HepG2 (cell line): Measurements from ENCODE around the gene PLA2G4B. TPM values are rescaled to one million over a fixed set of nuclear protein-coding genes. Genes with fewer than 3 reads are reported as not detected.
A peak's percentile ranks its signal among the peaks of the same experiment; 100 is the strongest.

ENCODE experiments used
- AGO1 ChIP-seq: fragments of 200-400 bp; formaldehyde crosslinking; IDR thresholded peaks from 2 replicates; pipeline ENCODE4 v1.6.1; 2017; ENCODE audit warnings: mild to moderate bottlenecking, low read depth, low read length, moderate library complexity; ENCODE audit not compliant: poor library complexity, severe bottlenecking
- AKAP8 ChIP-seq: sonication (generic); formaldehyde crosslinking; IDR thresholded peaks from 2 replicates; pipeline ENCODE4 v1.5.1; 2020; ENCODE audit warnings: mild to moderate bottlenecking, missing genetic modification reagents
- GATAD1 ChIP-seq: IDR thresholded peaks from 2 replicates; pipeline ENCODE4 v1.6.1; 2016; ENCODE audit warnings: missing genetic modification reagents, missing compliant biosample characterization
- IKZF5 ChIP-seq: IDR thresholded peaks from 2 replicates; pipeline ENCODE4 v1.6.1; 2018; ENCODE audit warnings: missing genetic modification reagents, mild to moderate bottlenecking, missing compliant biosample characterization
- KDM5B ChIP-seq: sonication (generic); formaldehyde crosslinking; IDR thresholded peaks from 2 replicates; pipeline ENCODE4 v1.4.0; 2020; ENCODE audit warnings: missing genetic modification reagents, mild to moderate bottlenecking, borderline replicate concordance
- KLF13 ChIP-seq: sonication (generic); formaldehyde crosslinking; IDR thresholded peaks from 2 replicates; pipeline ENCODE4 v1.4.0; 2020; ENCODE audit warnings: mild to moderate bottlenecking, missing genetic modification reagents
- MTERF4 ChIP-seq: sonication (generic); formaldehyde crosslinking; IDR thresholded peaks from 2 replicates; pipeline ENCODE4 v1.8.0; 2023; ENCODE audit warnings: mild to moderate bottlenecking, missing genetic modification reagents
- PHB2 ChIP-seq: fragments of 450-650 bp; IDR thresholded peaks from 2 replicates; pipeline ENCODE4 v1.6.1; 2018; ENCODE audit not compliant: partially characterized antibody
- PITX1 ChIP-seq: sonication (generic); formaldehyde crosslinking; IDR thresholded peaks from 2 replicates; pipeline ENCODE4 v1.5.1; 2020; ENCODE audit warnings: mild to moderate bottlenecking, missing genetic modification reagents
- ZBTB2 ChIP-seq: sonication (generic); formaldehyde crosslinking; IDR thresholded peaks from 2 replicates; pipeline ENCODE4 v1.8.0; 2022; ENCODE audit warnings: low read depth, missing genetic modification reagents
- ZBTB34 ChIP-seq: sonication (generic); formaldehyde crosslinking; IDR thresholded peaks from 2 replicates; pipeline ENCODE4 v1.8.0; 2022; ENCODE audit warnings: mild to moderate bottlenecking, missing genetic modification reagents
- ZBTB7B ChIP-seq: sonication (generic); formaldehyde crosslinking; IDR thresholded peaks from 2 replicates; pipeline ENCODE4 v1.4.0; 2020; ENCODE audit warnings: missing genetic modification reagents
- ZFY ChIP-seq: sonication (generic); formaldehyde crosslinking; IDR thresholded peaks from 2 replicates; pipeline ENCODE4 v1.4.0; 2020; ENCODE audit warnings: missing genetic modification reagents
- polyA plus RNA-seq, 8 experiments: library from polyadenylated mRNA; depleted of rRNA in 3 of 8; stranded (reverse) in 7 of 8; unstranded in 1 of 8; fragments of >200 nt; fragmentation: Illumina TruSeq in 4 of 8; extraction: Trizol in 4 of 8; gene quantifications; 2 replicates each; pipeline versions ENCODE4 v1.2.1 to v1.2.3, GENCODE V29; 2011 to 2016; ENCODE audit warnings: low read depth in 4 of 8, missing spikeins in 1 of 8, mixed read lengths in 1 of 8; ENCODE audit not compliant: insufficient read depth in 1 of 8
- total RNA-seq, 5 experiments: library from RNA; depleted of rRNA; stranded (reverse); fragments of >200 nt; fragmentation: Illumina TruSeq; extraction: Trizol; gene quantifications; 2 replicates each; pipeline ENCODE4 v1.2.3, GENCODE V29; 2016; ENCODE audit warnings: low read depth in 1 of 5

Gene PLA2G4B
- total and polyA plus RNA-seq, 2 of the 13 experiments (the other 11 are each of a cell fraction or from before 2014, with no cell fraction given) = 5.1 to 8.0 TPM

- TF ChIP-seq IKZF5 (CRISPR knock-in tag) (0 out of 2 replicates have a peak, but pooled peaks have one; percentile 35), AKAP8 (CRISPR knock-in tag) (no peak; the same call in 1 of the 2 replicates), PITX1 (CRISPR knock-in tag) (no peak), KLF13 (CRISPR knock-in tag) (0 out of 2 replicates have a peak, but pooled peaks have one; percentile 28), AGO1 (peak; percentile 82), MTERF4 (CRISPR knock-in tag) (peak; percentile 52; the same call in 1 of the 2 replicates), ZBTB2 (CRISPR knock-in tag) (no peak), ZBTB34 (0 out of 2 replicates have a peak, but pooled peaks have one; percentile 22), ZBTB7B (peak; percentile 24; the same call in 1 of the 2 replicates), ZFY (CRISPR knock-in tag) (peak; percentile 82), GATAD1 (peak; percentile 50), PHB2 (no peak), KDM5B (CRISPR knock-in tag) (peak; percentile 76; the same call in 1 of the 2 replicates)
Measured at GRCh38 chr15:41827880-41828806, 10.5 kb upstream of the PLA2G4B start, which contains the start of gene JMJD7 (continued).
